Adrenal gland (tissue), 12 donors: Measurements from ENCODE around the gene VEPH1. TPM values are rescaled to one million over a fixed set of nuclear protein-coding genes. Genes with fewer than 3 reads are reported as not detected.

Experiments used
- DNase-seq, 7 donors: peaks; one replicate each; pipeline ENCODE4 v3.0.0-alpha.2; 2019 to 2020
- H3K27ac ChIP-seq, 5 donors: fragments of 200-600 bp; sonication (generic) in 4 of 5; 1 replicate in 3 of 5; 2 replicates in 2 of 5; pipeline versions ENCODE4 v1.5.1 to v1.8.0; 2016 to 2020; ENCODE audit warnings: mild to moderate bottlenecking in 1 of 5
- H3K27me3 ChIP-seq: fragments of 200-600 bp; 2 replicates; pipeline ENCODE4 v1.8.0; 2021
- H3K36me3 ChIP-seq, 2 donors: fragments of 200-600 bp; replicated peaks in 1 of 2; 1 replicate in 1 of 2; 2 replicates in 1 of 2; pipeline versions ENCODE4 v1.5.1 to v1.8.0; 2018 to 2022
- H3K4me1 ChIP-seq, 2 donors: fragments of 200-600 bp; replicated peaks in 1 of 2; 1 replicate in 1 of 2; 2 replicates in 1 of 2; pipeline versions ENCODE4 v1.5.1 to v1.8.0; 2018 to 2021
- H3K4me3 ChIP-seq, 4 donors: fragments of 200-600 bp; sonication (generic) in 3 of 4; one replicate each; pipeline ENCODE4 v1.5.1; 2016 to 2018
- H3K9me3 ChIP-seq, 3 donors: fragments of 200-600 bp; sonication (generic) in 1 of 3; replicated peaks in 1 of 3; 1 replicate in 2 of 3; 2 replicates in 1 of 3; pipeline versions ENCODE4 v1.5.1 to v1.8.0; 2016 to 2021
- CTCF ChIP-seq, 6 experiments: fragments of 450-650 bp in 4 of 6; fragments of 200-600 bp in 2 of 6; sonication (generic) in 1 of 6; IDR thresholded peaks; 1 replicate in 5 of 6; 2 replicates in 1 of 6; pipeline versions ENCODE4 v1.5.1 to v1.8.0; 2016 to 2021; ENCODE audit warnings: antibody characterized with exemption in 6 of 6, mild to moderate bottlenecking in 2 of 6, moderate library complexity in 1 of 6
- POLR2A ChIP-seq, 2 donors: fragments of 450-650 bp; IDR thresholded peaks; one replicate each; pipeline ENCODE4 v1.6.1; 2017; ENCODE audit warnings: antibody characterized with exemption in 2 of 2, mild to moderate bottlenecking in 2 of 2, moderate library complexity in 1 of 2
- WGBS, 4 donors: extraction: QIAGEN DNeasy Blood & Tissue Kit in 2 of 4; methylation state at CpG; one replicate each; pipeline versions ENCODE4 v1.1.5 to v1.1.7; 2013 to 2017; 5-methylcytosine and 5-hydroxymethylcytosine counted together
- intact Hi-C, 2 donors: fragments of 100-400 bp; cut with DNase I; formaldehyde crosslinking; loops; one replicate each; pipeline versions ENCODE4 v1.14.1 to v1.15.0; 2022 to 2023
- polyA plus RNA-seq, 3 donors: library from polyadenylated mRNA; stranded (reverse); fragments of 200-250 nt in 2 of 3; fragments of 350-450 nt in 1 of 3; fragmentation: Illumina TruSeq in 1 of 3; extraction: RNeasy Lipid Tissue Mini Kit (QIAGEN cat#74804) in 1 of 3; gene quantifications; one replicate each; pipeline ENCODE4 v1.2.3, GENCODE V29; 2013 to 2014
- total RNA-seq, 9 donors: library from RNA; depleted of rRNA in 4 of 9; stranded (reverse); fragments of >200 nt in 4 of 9; fragments of 120-200 nt in 1 of 9; fragmentation: NEBNext Ultra II Directional in 1 of 9; extraction: Animal tissue kit (Norgen Biotek cat#: 25700) in 1 of 9; gene quantifications; one replicate each; pipeline versions ENCODE4 v1.1.0 to v1.2.4, GENCODE V29; 2013 to 2023
- donor health status: healthy with polysubstance abuse.
- donor health status: Bipolar disorder and iron deficiency.
- donor health status: DM: yes; HTN: yes; CAD: no.
- donor health status: DM: no; HTN: no; CAD: no.
- donor health status: DM: no; HTN: no; CAD: no.
- donor health status: DM: yes; HTN: yes; CAD: no.

VEPH1 gene
- total and polyA plus RNA-seq, 12 donors = 16.0 to 124 (median 55.2) TPM

GRCh38 chr3:157491136-157491535 is 12.1 kb downstream of the VEPH1 start:
- no peaks in the 10 kb centered on the region for H3K36me3 ChIP-seq
- WGBS, 4 donors = 87 to 100% (median 97%) methylated on average over 2 of the region's 2 CpGs
- DNase-seq = no peak
- H3K4me3 ChIP-seq = no peak overlapping the region
- peaks cover 5 to 25% of the 10 kb centered on the region in 2 donors for H3K4me1 ChIP-seq
- H3K27ac ChIP-seq = no peak overlapping the region
- H3K27me3 ChIP-seq = no peaks in the 10 kb centered on the region
- TF ChIP-seq CTCF (IDR thresholded peaks at IDR 0.05) = no peak
- no peak for TF ChIP-seq POLR2A (IDR thresholded peaks at IDR 0.05)
- H3K9me3 ChIP-seq = peaks cover 0 to 6% (median 0%) of the 10 kb centered on the region in 3 donors
- intact Hi-C loops = loop anchor here in 1 of 2 donors (10.0 kb wide), 1 partner anchor 286 kb away; no protein-coding TSS in a partner anchor

- TF ChIP-seq POLR2A (IDR thresholded peaks at IDR 0.05) = no peak
- no peak for TF ChIP-seq CTCF (IDR thresholded peaks at IDR 0.05)
- Histone ChIP-seq H3K9me3 (peaks cover 0 to 6% (median 0%) of the 10 kb centered on the region in 3 donors), H3K27me3 (no peaks in the 10 kb centered on the region), H3K27ac (no peak overlapping the region), H3K36me3 (no peaks in the 10 kb centered on the region), H3K4me1 (peaks cover 5 to 20% of the 10 kb centered on the region in 2 donors), H3K4me3 (no peak overlapping the region)
- intact Hi-C loops = no loop called here
- no peak for DNase-seq
Observed at GRCh38 chr3:157488144-157488543, 15.1 kb downstream of the VEPH1 start.

- no peak for DNase-seq
- Histone ChIP-seq H3K36me3 (no peaks in the 10 kb centered on the region), H3K4me3 (no peak overlapping the region), H3K27me3 (no peaks in the 10 kb centered on the region), H3K9me3 (peaks cover 0 to 6% (median 0%) of the 10 kb centered on the region in 3 donors), H3K4me1 (peaks cover 2 to 12% of the 10 kb centered on the region in 2 donors), H3K27ac (no peak overlapping the region)
- WGBS, 4 donors = 21 to 69% (median 59%) methylated on average over 1 of the region's 1 CpG
- intact Hi-C loops = no loop called here
- TF ChIP-seq CTCF (IDR thresholded peaks at IDR 0.05) (no peak), POLR2A (IDR thresholded peaks at IDR 0.05) (no peak)
Observed at GRCh38 chr3:157487339-157487738, 15.9 kb downstream of the VEPH1 start.

- Histone ChIP-seq H3K4me1 (no peaks in the 10 kb centered on the region), H3K36me3 (no peaks in the 10 kb centered on the region), H3K9me3 (no peaks in the 10 kb centered on the region), H3K27me3 (no peaks in the 10 kb centered on the region), H3K4me3 (no peak overlapping the region), H3K27ac (no peak overlapping the region)
- no peak for DNase-seq
- intact Hi-C loops = no loop called here
- TF ChIP-seq CTCF (IDR thresholded peaks at IDR 0.05) (no peak), POLR2A (IDR thresholded peaks at IDR 0.05) (no peak)
- WGBS, 4 donors = 78 to 93% (median 89%) methylated on average over 1 of the region's 1 CpG
Observed at GRCh38 chr3:157479464-157480243, 23.6 kb downstream of the VEPH1 start.
